HG03060 (cell line): Measurements from ENCODE around the gene SOX8.

Source experiments
- ATAC-seq: cut with Tn5 transposase; IDR thresholded peaks from one replicate; pipeline ENCODE4 v1.9.1; 2021; ENCODE audit warnings: low read depth, moderate number of reproducible peaks; ENCODE audit not compliant: unreplicated experiment

Gene SOX8

GRCh38 chr16:971981-972315 lies 9.6 kb upstream of the SOX8 start:
- ATAC-seq: no peak

GRCh38 chr16:972316-973002 lies 9.1 kb upstream of the SOX8 start:
- ATAC-seq: no peak

DNA sequence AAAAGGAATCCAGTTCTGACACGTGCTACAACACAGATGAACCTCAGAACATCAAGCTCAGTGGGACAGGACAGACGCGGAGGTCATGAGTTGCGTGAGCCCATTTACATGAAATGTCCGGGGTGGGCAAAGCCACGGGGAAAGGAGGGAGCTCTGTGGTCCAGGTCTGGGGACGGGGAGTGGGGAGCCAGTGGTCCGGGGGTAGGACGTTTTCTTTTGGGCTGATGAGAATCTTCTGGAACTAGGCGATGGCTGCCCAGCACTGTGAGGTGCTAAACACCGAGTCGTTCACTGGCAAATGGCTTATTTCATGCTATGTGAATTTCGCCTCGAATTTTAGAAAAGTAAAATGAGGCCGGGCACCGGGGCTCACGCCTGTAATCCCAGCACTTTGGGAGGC lies 8.2 kb upstream of the SOX8 start:
- no peak for ATAC-seq

DNA sequence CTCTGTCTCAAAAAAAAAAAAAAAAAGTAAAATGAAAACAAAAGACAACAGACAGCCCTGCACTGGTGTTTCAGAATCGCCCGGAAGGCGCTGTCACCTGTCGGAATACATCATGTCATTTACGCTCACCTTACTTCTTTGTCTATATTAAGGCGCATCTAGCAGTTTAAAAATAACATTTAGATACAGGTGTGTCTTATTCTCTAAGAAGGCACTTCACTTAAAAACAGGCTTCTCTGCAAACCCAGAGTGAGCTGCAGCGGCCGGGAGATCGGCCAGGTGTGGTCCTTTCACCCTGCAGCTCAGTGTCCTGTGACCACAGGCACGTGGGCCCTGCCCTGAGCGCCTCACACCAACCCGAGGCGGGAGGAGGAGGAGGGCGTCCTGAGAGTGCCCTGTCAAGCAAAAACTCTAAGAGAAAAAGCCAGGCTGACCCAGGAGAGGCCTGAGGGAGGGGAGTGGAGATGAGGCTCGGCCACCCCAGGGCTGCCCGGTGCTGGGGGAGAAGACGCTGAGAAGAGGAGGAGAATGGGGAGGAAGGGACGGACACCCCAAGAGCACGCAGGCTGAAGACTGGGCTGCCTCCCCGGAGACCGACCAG lies 7.5 kb upstream of the SOX8 start:
- no peak for ATAC-seq

DNA sequence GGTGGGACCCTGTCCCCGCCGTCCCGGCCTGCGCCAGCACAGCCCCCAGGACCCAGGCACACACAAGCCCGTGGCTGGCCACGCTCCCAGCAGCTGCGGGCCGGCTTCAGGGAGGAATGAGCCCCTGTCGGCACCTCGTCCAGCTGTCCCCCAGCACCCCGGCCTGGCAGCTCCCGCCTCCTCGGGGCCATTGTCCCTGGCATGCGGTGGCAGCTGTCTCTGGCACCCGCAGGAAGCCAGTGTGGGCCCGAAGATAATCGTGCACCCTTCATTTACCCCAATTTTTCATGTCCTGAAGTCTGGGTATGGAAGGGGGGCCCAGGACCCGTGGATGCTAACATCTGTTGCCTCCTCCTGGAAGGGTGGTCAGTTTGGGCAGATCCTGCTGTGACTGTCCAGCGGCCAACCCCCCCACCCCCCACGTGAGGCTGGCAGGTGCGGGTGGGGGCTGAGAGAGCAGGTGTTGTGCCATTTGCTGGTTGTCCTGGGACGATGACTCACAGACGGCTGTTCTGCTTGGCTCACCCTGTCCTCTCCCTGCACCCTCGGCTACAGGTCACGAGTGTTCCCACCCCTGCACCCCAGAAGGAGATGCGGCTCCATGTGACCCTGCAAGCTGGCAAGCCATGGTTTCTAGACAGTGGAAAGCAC lies 6.8 kb upstream of the SOX8 start:
- no peak for ATAC-seq

GRCh38 chr16:975291-975690 lies 6.3 kb upstream of the SOX8 start:
- no peak for ATAC-seq

DNA sequence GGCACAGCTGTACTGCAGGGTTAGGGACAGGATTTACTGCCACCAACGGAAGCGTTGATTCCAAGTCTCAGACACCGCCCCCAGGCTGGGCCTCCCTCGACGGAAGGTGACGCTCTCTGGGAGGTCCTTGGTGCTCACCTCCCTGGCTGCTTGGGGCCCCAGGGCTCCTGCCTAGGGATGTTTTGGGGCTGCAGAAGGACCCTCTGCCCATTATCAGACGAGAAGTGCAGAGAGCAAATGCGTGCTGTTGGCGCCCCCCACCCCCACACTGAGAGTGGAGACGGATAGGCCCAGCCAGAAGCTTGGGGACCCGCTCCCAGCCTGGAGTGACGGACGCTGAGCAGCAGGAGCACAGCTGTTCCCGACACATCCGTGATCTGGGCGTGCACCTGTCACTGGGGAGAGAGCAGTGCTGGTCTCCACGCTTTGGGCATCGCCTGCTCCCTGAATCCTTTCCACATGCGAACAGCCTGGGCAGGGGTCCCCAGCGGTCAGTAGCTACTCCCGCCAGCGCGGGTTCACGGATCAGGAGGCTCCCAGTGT lies 5.1 kb upstream of the SOX8 start:
- no peak for ATAC-seq

DNA sequence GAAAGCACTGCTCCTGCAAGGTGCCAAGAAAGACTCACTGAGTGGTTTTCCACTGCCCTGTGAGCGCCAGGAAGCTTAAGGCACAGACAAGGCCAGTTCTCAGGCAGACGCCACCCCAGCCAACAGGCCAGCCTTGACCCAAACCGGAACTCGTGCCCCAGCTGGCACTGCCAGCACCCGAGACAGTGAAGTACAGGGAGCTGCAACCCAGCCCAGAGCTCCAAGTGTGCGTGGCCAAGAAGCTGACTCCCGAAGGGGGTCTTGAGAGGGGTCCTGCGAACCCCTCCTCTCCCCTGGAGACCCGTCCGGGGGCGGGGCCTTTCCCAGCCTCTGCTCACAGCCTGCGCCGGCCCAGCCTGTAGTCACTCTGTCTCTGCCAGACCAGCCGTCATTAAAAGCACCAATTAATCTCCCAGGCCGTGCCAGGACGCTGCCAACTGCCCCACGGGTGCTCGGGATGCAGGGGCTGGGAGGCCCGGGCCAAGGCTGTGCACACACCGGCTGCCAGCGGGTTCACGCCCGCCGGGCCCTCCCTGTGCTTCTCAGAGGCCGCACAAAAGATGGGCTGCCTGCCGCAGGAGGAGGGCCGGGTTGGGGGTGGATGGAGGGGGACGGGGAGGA lies 4.4 kb upstream of the SOX8 start:
- ATAC-seq: no peak

- ATAC-seq: no peak
These were observed 3.7 kb upstream of the SOX8 start for GRCh38 chr16:977896-978295.

GRCh38 chr16:978403-978802 lies 3.2 kb upstream of the SOX8 start:
- no peak for ATAC-seq

DNA sequence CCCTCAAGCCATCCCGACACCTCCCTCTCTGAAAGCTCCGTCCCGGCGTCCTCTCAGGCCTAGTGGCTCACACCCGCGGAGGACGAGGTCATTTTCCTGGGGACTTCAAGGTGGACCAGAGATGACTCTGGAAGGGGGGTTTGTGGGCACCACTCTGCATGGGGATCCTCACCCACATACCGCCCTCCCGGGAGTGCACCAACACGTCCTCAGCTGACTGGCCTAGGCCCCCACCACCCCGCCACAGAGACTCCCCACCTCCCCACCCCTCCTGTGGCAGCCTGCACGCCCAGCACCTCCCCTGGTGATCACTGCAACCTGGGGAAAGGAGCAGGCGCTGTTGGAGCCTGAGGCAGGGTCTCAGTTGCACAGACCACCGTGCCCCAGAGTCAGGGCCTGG lies 2.4 kb upstream of the SOX8 start:
- no peak for ATAC-seq

DNA sequence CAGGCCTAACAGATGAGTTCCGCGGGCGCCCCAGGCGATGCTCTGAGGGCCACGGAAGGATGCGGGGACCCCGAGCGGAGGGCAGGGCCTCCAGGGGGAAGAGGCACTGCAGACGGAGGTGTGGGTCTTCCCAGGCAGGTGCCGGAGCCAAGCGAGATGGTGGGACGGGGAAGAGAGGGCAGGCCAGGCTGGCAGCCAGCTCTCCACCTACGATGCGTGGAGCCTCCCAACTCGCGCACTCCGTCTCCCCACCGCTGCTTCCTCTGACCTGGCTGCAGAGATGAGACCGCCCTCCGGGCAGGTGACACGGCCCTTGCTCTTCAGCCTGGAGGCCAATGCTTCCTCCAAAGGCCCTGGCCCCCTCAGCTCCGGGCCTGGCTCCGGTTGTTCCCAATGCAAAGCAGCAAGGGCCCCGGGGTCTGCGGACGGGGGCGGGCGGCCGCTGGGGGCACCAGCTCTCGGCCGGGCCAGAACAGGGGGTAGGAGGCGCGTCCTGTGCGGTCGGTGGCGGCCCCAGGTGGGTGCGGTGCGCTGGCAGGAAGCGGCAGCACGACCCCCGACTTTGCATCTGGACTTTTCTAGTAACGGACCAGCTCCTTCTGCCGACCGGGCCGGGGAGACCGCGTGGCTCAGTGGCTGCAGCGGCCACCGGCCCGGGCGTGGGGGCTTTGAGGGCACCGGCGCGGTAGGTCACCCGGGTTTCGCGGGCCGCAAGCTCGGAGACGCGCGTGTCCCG lies 1.5 kb upstream of the SOX8 start:
- ATAC-seq: no peak

DNA sequence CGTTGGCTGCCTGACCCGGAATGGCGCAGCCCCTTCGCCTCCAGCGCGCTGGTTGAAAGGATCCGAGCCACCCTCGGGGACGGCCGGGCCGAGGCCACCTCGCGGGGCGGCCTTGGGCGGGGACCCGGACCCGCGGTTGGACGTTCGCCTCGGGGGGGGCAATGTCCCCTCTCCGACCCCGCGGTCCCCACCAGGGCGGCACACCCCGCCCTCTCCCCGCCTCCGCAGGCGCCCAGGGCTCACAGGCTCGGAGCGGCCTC lies 1.0 kb upstream of the SOX8 start:
- no peak for ATAC-seq

- ATAC-seq: no peak
These were observed 824 bp downstream of the SOX8 start for GRCh38 chr16:982145-983043.

DNA sequence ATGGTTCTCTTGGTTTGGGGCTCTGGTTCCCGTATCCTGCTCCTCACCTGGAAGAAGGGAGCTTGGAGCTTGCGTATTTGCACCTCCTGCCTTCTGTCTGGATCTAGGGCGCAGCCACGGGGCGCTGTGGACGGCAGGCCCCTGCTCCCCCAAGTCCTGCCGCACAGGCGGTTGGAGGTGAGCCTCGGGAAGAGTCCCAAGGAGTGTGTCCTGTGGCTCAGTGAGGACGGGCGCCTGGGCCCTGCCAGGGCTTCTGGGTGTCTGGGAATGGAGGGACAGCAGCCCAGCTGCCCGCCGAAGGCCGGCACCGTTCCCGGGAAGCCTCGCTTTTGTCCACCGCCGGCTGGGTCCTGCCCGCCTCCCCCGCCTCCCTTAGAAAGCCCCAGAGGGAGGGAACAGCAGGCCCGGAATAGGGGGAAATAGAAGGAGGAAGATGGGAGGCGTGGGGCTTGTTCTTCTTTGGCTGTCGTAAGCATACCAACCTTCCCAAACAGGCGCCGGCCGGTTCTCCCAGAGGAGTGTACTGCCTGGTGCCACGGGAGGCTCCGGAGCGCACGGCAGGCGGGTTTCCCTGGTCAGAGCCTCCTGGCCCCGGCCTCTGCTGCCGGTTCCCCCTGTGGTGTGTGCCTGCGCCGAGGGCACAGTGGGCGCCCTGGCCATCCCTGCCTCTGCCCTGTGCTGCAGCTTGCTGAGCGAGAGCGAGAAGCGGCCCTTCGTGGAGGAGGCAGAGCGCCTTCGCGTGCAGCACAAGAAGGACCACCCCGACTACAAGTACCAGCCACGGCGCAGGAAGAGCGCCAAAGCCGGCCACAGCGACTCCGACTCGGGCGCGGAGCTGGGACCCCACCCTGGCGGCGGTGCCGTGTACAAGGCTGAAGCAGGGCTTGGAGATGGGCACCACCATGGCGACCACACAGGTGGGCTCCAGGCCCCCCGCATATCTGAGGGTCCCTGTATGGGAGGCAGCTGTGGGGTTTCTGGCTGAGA lies 1.8 kb downstream of the SOX8 start:
- no peak for ATAC-seq

GRCh38 chr16:984121-984694 lies 2.6 kb downstream of the SOX8 start:
- no peak for ATAC-seq

GRCh38 chr16:984736-985636 lies 3.4 kb downstream of the SOX8 start:
- no peak for ATAC-seq
